HL-60 (cell line): ENCODE data around the gene DDX24.

Experiments used
- POLR2AphosphoS5 ChIP-seq: IDR thresholded peaks from 2 replicates; pipeline ENCODE4 v1.6.1; 2012; ENCODE audit warnings: low read depth
- REST ChIP-seq: IDR thresholded peaks from 2 replicates; pipeline ENCODE4 v1.6.1; 2012; ENCODE audit warnings: low read depth; ENCODE audit not compliant: insufficient replicate concordance
- TF ChIP-seq, protein P1 (sequence below): IDR thresholded peaks from one replicate; pipeline ENCODE4 v1.5.1; 2011; ENCODE audit warnings: low read length, control low read depth, inconsistent platforms; ENCODE audit not compliant: insufficient read depth

GRCh38 chr14:94021001-94021400 is 60.0 kb downstream of the DDX24 start:
- TF ChIP-seq, protein P1, sequence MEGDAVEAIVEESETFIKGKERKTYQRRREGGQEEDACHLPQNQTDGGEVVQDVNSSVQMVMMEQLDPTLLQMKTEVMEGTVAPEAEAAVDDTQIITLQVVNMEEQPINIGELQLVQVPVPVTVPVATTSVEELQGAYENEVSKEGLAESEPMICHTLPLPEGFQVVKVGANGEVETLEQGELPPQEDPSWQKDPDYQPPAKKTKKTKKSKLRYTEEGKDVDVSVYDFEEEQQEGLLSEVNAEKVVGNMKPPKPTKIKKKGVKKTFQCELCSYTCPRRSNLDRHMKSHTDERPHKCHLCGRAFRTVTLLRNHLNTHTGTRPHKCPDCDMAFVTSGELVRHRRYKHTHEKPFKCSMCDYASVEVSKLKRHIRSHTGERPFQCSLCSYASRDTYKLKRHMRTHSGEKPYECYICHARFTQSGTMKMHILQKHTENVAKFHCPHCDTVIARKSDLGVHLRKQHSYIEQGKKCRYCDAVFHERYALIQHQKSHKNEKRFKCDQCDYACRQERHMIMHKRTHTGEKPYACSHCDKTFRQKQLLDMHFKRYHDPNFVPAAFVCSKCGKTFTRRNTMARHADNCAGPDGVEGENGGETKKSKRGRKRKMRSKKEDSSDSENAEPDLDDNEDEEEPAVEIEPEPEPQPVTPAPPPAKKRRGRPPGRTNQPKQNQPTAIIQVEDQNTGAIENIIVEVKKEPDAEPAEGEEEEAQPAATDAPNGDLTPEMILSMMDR, result no peak
- TF ChIP-seq REST (no peak), POLR2AphosphoS5 (no peak)
